Natural killer cell treated with Interleukin-12 subunit alpha and Interleukin-12 subunit beta and Interleukin-15 and Interleukin-18, amount 100 ng/mL, for 72 hours (primary cell): ENCODE data around the gene GIN1. TPM values are rescaled to one million over a fixed set of nuclear protein-coding genes. Genes with fewer than 3 reads are reported as not detected.
"Not testable (repeated sequence)": the region's sequence is repeated elsewhere in the genome, so short reads cannot be mapped to it uniquely, and the experiment has no call there.

ENCODE experiments used
- ATAC-seq, 2 donors: fragments of 150-1000 bp; cut with Tn5 transposase in 1 of 2; sonication (Bioruptor Pico), chemical (Tn5 transposase) in 1 of 2; 2 replicates each; pipeline ENCODE4 v1.10.0; 2021
- DNase-seq: peaks from one replicate; pipeline ENCODE4 v3.0.0; 2022; ENCODE audit warnings: low spot score
- H3K27ac Mint-ChIP-seq, 2 donors: 1 replicate in 1 of 2; 2 replicates in 1 of 2; pipeline ENCODE4 v1.8.0; 2022; ENCODE audit warnings: mixed read lengths in 2 of 2, mild to moderate bottlenecking in 1 of 2, moderate library complexity in 1 of 2
- H3K27me3 Mint-ChIP-seq, 2 donors: 1 replicate in 1 of 2; 2 replicates in 1 of 2; pipeline ENCODE4 v1.8.0; 2022; ENCODE audit warnings: mixed read lengths in 2 of 2
- H3K36me3 Mint-ChIP-seq: one replicate; pipeline ENCODE4 v1.8.0; 2022; ENCODE audit warnings: mixed read lengths
- H3K4me1 Mint-ChIP-seq, 2 donors: 1 replicate in 1 of 2; 2 replicates in 1 of 2; pipeline ENCODE4 v1.8.0; 2022; ENCODE audit warnings: low read depth in 2 of 2, mixed read lengths in 2 of 2, mild to moderate bottlenecking in 1 of 2
- H3K4me3 Mint-ChIP-seq: one replicate; pipeline ENCODE4 v1.8.0; 2022; ENCODE audit warnings: mixed read lengths
- H3K9me3 Mint-ChIP-seq: 2 replicates; pipeline ENCODE4 v1.8.0; 2022; ENCODE audit warnings: mixed read lengths
- total RNA-seq, 2 donors: library from RNA; stranded (reverse); gene quantifications; one replicate each; pipeline ENCODE4 v1.2.3, GENCODE V29; 2022

GIN1 gene
- total RNA-seq, 2 donors from 2014 or later = 6.4 to 8.4 TPM

- ATAC-seq (no peak), DNase-seq (no peak)
- Mint-ChIP-seq H3K27me3 (no peaks in the 10 kb centered on the region), H3K4me3 (no peak overlapping the region), H3K36me3 (peaks cover 5% of the 10 kb centered on the region), H3K9me3 (no peaks in the 10 kb centered on the region), H3K27ac (no peak overlapping the region), H3K4me1 (no peaks in the 10 kb centered on the region)
Measured at GRCh38 chr5:103094737-103095136, 25.2 kb downstream of the GIN1 start.

- DNase-seq = no peak
- H3K27me3 Mint-ChIP-seq = no peaks in the 10 kb centered on the region
- ATAC-seq = no peak
- H3K36me3 Mint-ChIP-seq = peaks cover 5% of the 10 kb centered on the region
- H3K4me1 Mint-ChIP-seq = no peaks in the 10 kb centered on the region
- no peak overlapping the region for H3K27ac Mint-ChIP-seq
- no peaks in the 10 kb centered on the region for H3K9me3 Mint-ChIP-seq
- no peak overlapping the region for H3K4me3 Mint-ChIP-seq
Measured at GRCh38 chr5:103093727-103094126, 26.2 kb downstream of the GIN1 start.

GRCh38 chr5:103092676-103093075 is 27.3 kb downstream of the GIN1 start:
- no peak overlapping the region for H3K4me3 Mint-ChIP-seq
- H3K9me3 Mint-ChIP-seq = no peaks in the 10 kb centered on the region
- no peak for ATAC-seq
- no peak for DNase-seq
- no peaks in the 10 kb centered on the region for H3K4me1 Mint-ChIP-seq
- peaks cover 5% of the 10 kb centered on the region for H3K36me3 Mint-ChIP-seq
- no peaks in the 10 kb centered on the region for H3K27me3 Mint-ChIP-seq
- H3K27ac Mint-ChIP-seq = no peak overlapping the region

- H3K27ac Mint-ChIP-seq = no peak overlapping the region
Measured at GRCh38 chr5:103090791-103091190, 29.1 kb downstream of the GIN1 start.

GRCh38 chr5:103089272-103089671 is 30.7 kb downstream of the GIN1 start:
- Mint-ChIP-seq H3K27me3 (no peaks in the 10 kb centered on the region), H3K27ac (no peak overlapping the region), H3K4me3 (no peak overlapping the region), H3K36me3 (peaks cover 28% of the 10 kb centered on the region), H3K4me1 (no peaks in the 10 kb centered on the region), H3K9me3 (peaks cover 1% of the 10 kb centered on the region)
- DNase-seq (no peak), ATAC-seq (no peak)

More at GRCh38 chr5:103090791-103091190, 29.1 kb downstream of the GIN1 start:
- Mint-ChIP-seq H3K27me3 (no peaks in the 10 kb centered on the region), H3K4me1 (no peaks in the 10 kb centered on the region), H3K36me3 (peaks cover 15% of the 10 kb centered on the region), H3K9me3 (no peaks in the 10 kb centered on the region), H3K4me3 (no peak overlapping the region)
- no peak for DNase-seq
- ATAC-seq = no peak

GRCh38 chr5:103086547-103086946 is 33.4 kb downstream of the GIN1 start:
- Mint-ChIP-seq H3K4me3 (no peak overlapping the region), H3K27me3 (no peaks in the 10 kb centered on the region), H3K27ac (no peak overlapping the region), H3K36me3 (peaks cover 47% of the 10 kb centered on the region), H3K4me1 (no peaks in the 10 kb centered on the region), H3K9me3 (peaks cover 22% of the 10 kb centered on the region)
- ATAC-seq = no peak
- no peak for DNase-seq

GRCh38 chr5:103079796-103080195 is 40.1 kb downstream of the GIN1 start:
- Mint-ChIP-seq H3K36me3 (peaks cover 67% of the 10 kb centered on the region), H3K27me3 (no peaks in the 10 kb centered on the region), H3K4me1 (no peaks in the 10 kb centered on the region), H3K9me3 (peaks cover 57% of the 10 kb centered on the region), H3K27ac (no peak overlapping the region), H3K4me3 (no peak overlapping the region)
- DNase-seq = no peak
- ATAC-seq = no peak

GRCh38 chr5:103075442-103075841 is 44.5 kb downstream of the GIN1 start:
- no peak for ATAC-seq
- Mint-ChIP-seq H3K4me3 (no peak overlapping the region), H3K27me3 (peaks cover 0 to 2% of the 10 kb centered on the region in 2 donors), H3K4me1 (no peaks in the 10 kb centered on the region), H3K27ac (no peak overlapping the region), H3K9me3 (peaks cover 35% of the 10 kb centered on the region), H3K36me3 (peaks cover 42% of the 10 kb centered on the region)
- no peak for DNase-seq

- not testable (repeated sequence) for H3K27me3 Mint-ChIP-seq, ATAC-seq, H3K27ac Mint-ChIP-seq, DNase-seq, H3K4me1 Mint-ChIP-seq, H3K4me3 Mint-ChIP-seq
- H3K9me3 Mint-ChIP-seq = peaks cover 30% of the 10 kb centered on the region
- peaks cover 35% of the 10 kb centered on the region for H3K36me3 Mint-ChIP-seq
Measured at GRCh38 chr5:103073500-103073899, 46.4 kb downstream of the GIN1 start.

- ATAC-seq (peak; percentile 52), DNase-seq (no peak)
- H3K27ac Mint-ChIP-seq = no peak overlapping the region
- H3K27me3 Mint-ChIP-seq = peaks cover 0 to 2% of the 10 kb centered on the region in 2 donors
- H3K4me3 Mint-ChIP-seq = no peak overlapping the region
- H3K4me1 Mint-ChIP-seq = peaks cover 0 to 13% of the 10 kb centered on the region in 2 donors
- no peaks in the 10 kb centered on the region for H3K9me3 Mint-ChIP-seq
- no peaks in the 10 kb centered on the region for H3K36me3 Mint-ChIP-seq
Measured at GRCh38 chr5:103066326-103066725, 53.6 kb downstream of the GIN1 start.

- no peak for DNase-seq
- no peaks in the 10 kb centered on the region for H3K36me3 Mint-ChIP-seq
- no peak for ATAC-seq
- no peak overlapping the region for H3K27ac Mint-ChIP-seq
- no peak overlapping the region for H3K4me3 Mint-ChIP-seq
- H3K4me1 Mint-ChIP-seq = peaks cover 0 to 2% of the 10 kb centered on the region in 2 donors
- no peaks in the 10 kb centered on the region for H3K9me3 Mint-ChIP-seq
- peaks cover 0 to 4% of the 10 kb centered on the region in 2 donors for H3K27me3 Mint-ChIP-seq
Measured at GRCh38 chr5:103060424-103060954, 59.4 kb downstream of the GIN1 start.

- Mint-ChIP-seq H3K4me1 (peaks cover 0 to 2% of the 10 kb centered on the region in 2 donors), H3K9me3 (no peaks in the 10 kb centered on the region), H3K36me3 (no peaks in the 10 kb centered on the region), H3K27ac (no peak overlapping the region), H3K27me3 (peaks cover 0 to 4% of the 10 kb centered on the region in 2 donors), H3K4me3 (no peak overlapping the region)
- ATAC-seq (no peak), DNase-seq (no peak)
Measured at GRCh38 chr5:103059525-103059924, 60.4 kb downstream of the GIN1 start.

GRCh38 chr5:103057208-103058130 is 62.5 kb downstream of the GIN1 start:
- Mint-ChIP-seq H3K4me3 (no peak overlapping the region), H3K9me3 (no peaks in the 10 kb centered on the region), H3K36me3 (no peaks in the 10 kb centered on the region), H3K4me1 (peaks cover 0 to 2% of the 10 kb centered on the region in 2 donors), H3K27me3 (peaks cover 0 to 4% of the 10 kb centered on the region in 2 donors), H3K27ac (no peak overlapping the region)
- ATAC-seq (no peak), DNase-seq (no peak)

- not testable (repeated sequence) for H3K4me1 Mint-ChIP-seq, H3K4me3 Mint-ChIP-seq, H3K27ac Mint-ChIP-seq, H3K36me3 Mint-ChIP-seq, H3K9me3 Mint-ChIP-seq, ATAC-seq, DNase-seq
- H3K27me3 Mint-ChIP-seq = peaks cover 11 to 15% of the 10 kb centered on the region in 2 donors
Measured at GRCh38 chr5:103046706-103047105, 73.2 kb downstream of the GIN1 start.
